Duodenal mucosa (tissue), 2 donors: Measurements from ENCODE around the gene OAS3.
"Not testable (repeated sequence)": the region's sequence is repeated elsewhere in the genome, so short reads cannot be mapped to it uniquely, and the experiment has no call there.

ENCODE experiments used
- H3K27ac ChIP-seq: one replicate; pipeline ENCODE4 v1.7.0; 2013; ENCODE audit warnings: low read depth, low read length
- H3K27me3 ChIP-seq, 2 donors: one replicate each; pipeline ENCODE4 v1.7.0; 2013; ENCODE audit warnings: low read length in 2 of 2, control low read depth in 1 of 2; ENCODE audit not compliant: insufficient read depth in 2 of 2, control insufficient read depth in 1 of 2
- H3K36me3 ChIP-seq, 2 donors: one replicate each; pipeline ENCODE4 v1.7.0; 2013; ENCODE audit warnings: low read length in 2 of 2, control low read depth in 1 of 2; ENCODE audit not compliant: insufficient read depth in 2 of 2, control insufficient read depth in 1 of 2
- H3K4me1 ChIP-seq, 2 donors: one replicate each; pipeline ENCODE4 v1.7.0; 2013; ENCODE audit warnings: low read length in 2 of 2, control low read depth in 1 of 2; ENCODE audit not compliant: insufficient read depth in 2 of 2, control insufficient read depth in 1 of 2
- H3K4me3 ChIP-seq, 2 donors: one replicate each; pipeline ENCODE4 v1.7.0; 2013; ENCODE audit warnings: low read length in 2 of 2, low read depth in 1 of 2
- H3K9ac ChIP-seq, 2 donors: one replicate each; pipeline ENCODE4 v1.7.0; 2013; ENCODE audit warnings: low read length in 2 of 2, low read depth in 1 of 2
- H3K9me3 ChIP-seq, 2 donors: one replicate each; pipeline ENCODE4 v1.7.0; 2013; ENCODE audit warnings: low read length in 2 of 2, control low read depth in 1 of 2; ENCODE audit not compliant: control insufficient read depth in 1 of 2

OAS3 gene

DNA sequence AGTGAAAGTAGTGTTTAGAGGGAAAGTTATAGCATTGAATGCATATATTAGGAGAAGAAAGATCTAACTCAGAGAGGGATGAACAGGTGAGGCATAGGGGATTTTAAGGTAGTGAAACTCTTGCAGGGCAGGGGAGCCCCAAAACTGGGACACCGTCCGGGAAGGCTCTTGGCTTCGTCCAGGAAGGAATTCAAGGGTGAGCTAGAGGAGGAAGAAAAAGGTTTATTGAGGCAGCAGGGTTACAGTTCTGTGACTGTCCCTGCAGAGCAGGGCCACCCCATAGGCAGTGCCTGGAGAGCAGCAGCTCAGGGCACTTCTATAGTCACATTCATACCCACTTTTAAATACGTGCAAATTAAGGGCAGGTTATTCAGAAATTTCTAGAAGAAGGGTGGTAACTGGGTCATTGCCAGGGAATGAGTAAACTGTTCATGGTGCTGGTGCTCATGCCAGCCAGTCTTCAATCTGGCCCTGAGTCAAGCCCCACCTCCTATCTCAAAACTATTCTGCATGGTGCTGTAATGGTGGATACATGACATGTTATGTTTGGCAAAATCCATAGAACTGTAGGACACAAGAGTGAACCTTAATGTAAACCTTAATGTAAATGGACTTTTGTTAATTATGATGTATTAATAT lies 32.7 kb upstream of the OAS3 start:
- Histone ChIP-seq H3K36me3 (peaks cover 0 to 6% of the 10 kb centered on the region in 2 donors), H3K9me3 (peaks cover 0 to 1% of the 10 kb centered on the region in 2 donors), H3K27ac (no peak overlapping the region), H3K27me3 (no peaks in the 10 kb centered on the region), H3K4me1 (peaks cover 51 to 65% of the 10 kb centered on the region in 2 donors), H3K4me3 (no peak overlapping the region), H3K9ac (no peak overlapping the region)

- peaks cover 51 to 58% of the 10 kb centered on the region in 2 donors for H3K4me1 ChIP-seq
- peaks cover 0 to 17% of the 10 kb centered on the region in 2 donors for H3K36me3 ChIP-seq
- H3K27ac ChIP-seq: peak within 1 kb of the TSS; percentile 53
- H3K9me3 ChIP-seq: peaks cover 0 to 1% of the 10 kb centered on the region in 2 donors
- peak within 1 kb of the TSS; percentile 54 to 84 for H3K9ac ChIP-seq
- H3K27me3 ChIP-seq: no peaks in the 10 kb centered on the region
- peak within 1 kb of the TSS; percentile 82 to 98 for H3K4me3 ChIP-seq
Measured at GRCh38 chr12:112906712-112907414, 31.4 kb upstream of the OAS3 start, which contains the start of gene OAS1. Gene OAS1 (plus strand): TSS chr12:112906962. CDS start chr12:112907040, 78 bp downstream.

- Histone ChIP-seq H3K4me1 (peaks cover 51 to 54% of the 10 kb centered on the region in 2 donors), H3K4me3 (peak overlapping the region; percentile 82 to 98), H3K9me3 (peaks cover 1 to 2% of the 10 kb centered on the region in 2 donors), H3K36me3 (peaks cover 3 to 20% of the 10 kb centered on the region in 2 donors), H3K27me3 (no peaks in the 10 kb centered on the region), H3K9ac (peak overlapping the region; percentile 54 to 84), H3K27ac (peak overlapping the region; percentile 53)
Measured at GRCh38 chr12:112907415-112908157, 30.7 kb upstream of the OAS3 start.

GRCh38 chr12:112908548-112908947 lies 29.7 kb upstream of the OAS3 start:
- peaks cover 1 to 12% of the 10 kb centered on the region in 2 donors for H3K9me3 ChIP-seq
- peak overlapping the region in 1 of 2 donors; percentile 41 for H3K9ac ChIP-seq
- peak overlapping the region; percentile 82 to 98 for H3K4me3 ChIP-seq
- H3K36me3 ChIP-seq: peaks cover 9 to 20% of the 10 kb centered on the region in 2 donors
- H3K4me1 ChIP-seq: peaks cover 48 to 51% of the 10 kb centered on the region in 2 donors
- no peaks in the 10 kb centered on the region for H3K27me3 ChIP-seq
- H3K27ac ChIP-seq: no peak overlapping the region

DNA sequence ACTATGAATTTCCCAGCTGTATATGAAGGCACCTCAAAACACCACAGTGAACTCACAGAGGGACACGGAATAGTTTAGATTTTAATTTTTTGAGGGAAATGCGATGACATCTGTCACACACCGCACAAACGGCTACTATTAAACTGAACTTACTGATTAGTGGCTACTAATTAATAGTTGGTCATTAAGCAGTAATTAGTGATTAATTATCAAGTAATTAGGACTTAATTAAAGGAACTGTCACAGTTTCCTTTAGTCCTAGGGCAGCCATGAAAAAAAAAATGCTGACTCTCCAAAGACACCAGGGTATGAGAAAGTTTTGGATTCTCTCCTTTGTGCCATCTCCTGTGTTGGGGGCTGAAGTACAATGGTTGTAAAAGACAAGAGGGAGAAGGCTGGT lies 28.6 kb upstream of the OAS3 start:
- peaks cover 9 to 20% of the 10 kb centered on the region in 2 donors for H3K36me3 ChIP-seq
- peak overlapping the region in 1 of 2 donors; percentile 40 for H3K4me3 ChIP-seq
- H3K4me1 ChIP-seq: peaks cover 37 to 45% of the 10 kb centered on the region in 2 donors
- H3K27ac ChIP-seq: no peak overlapping the region
- peaks cover 1 to 12% of the 10 kb centered on the region in 2 donors for H3K9me3 ChIP-seq
- no peaks in the 10 kb centered on the region for H3K27me3 ChIP-seq
- H3K9ac ChIP-seq: no peak overlapping the region

DNA sequence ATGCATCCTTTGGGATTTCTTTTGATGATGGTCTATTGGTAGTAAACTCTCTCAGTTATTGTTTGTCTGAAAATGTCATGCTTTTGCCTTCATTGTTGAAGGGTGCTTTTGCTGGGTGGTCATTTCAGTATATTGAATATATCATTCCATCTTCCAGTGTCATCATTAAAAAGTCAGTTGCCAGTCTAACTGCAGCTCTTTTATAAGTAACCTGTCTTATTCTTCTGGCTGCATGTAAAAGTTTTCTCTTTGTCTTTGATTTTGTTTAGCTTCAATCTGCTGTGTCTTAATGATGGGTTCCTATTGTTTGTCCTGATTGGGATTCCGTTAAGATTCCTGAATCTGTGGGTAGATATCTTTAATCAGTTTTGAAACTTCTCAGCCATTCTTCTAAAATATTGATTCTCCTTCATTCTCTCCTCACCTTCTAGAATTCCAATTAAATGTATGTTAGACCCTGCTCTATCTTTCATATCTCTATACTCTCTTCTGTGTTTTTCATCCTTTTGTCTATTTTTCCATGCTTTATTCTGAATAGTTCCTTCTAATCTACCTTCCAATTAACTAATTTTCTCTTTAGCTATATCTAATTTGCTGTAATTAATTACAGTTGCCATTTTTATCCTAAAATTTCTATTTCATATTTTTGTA lies 25.1 kb upstream of the OAS3 start:
- Histone ChIP-seq H3K9ac (no peak overlapping the region), H3K4me3 (no peak overlapping the region), H3K36me3 (peaks cover 21 to 39% of the 10 kb centered on the region in 2 donors), H3K4me1 (peaks cover 23 to 30% of the 10 kb centered on the region in 2 donors), H3K27me3 (no peaks in the 10 kb centered on the region), H3K9me3 (peaks cover 0 to 12% of the 10 kb centered on the region in 2 donors), H3K27ac (no peak overlapping the region)

DNA sequence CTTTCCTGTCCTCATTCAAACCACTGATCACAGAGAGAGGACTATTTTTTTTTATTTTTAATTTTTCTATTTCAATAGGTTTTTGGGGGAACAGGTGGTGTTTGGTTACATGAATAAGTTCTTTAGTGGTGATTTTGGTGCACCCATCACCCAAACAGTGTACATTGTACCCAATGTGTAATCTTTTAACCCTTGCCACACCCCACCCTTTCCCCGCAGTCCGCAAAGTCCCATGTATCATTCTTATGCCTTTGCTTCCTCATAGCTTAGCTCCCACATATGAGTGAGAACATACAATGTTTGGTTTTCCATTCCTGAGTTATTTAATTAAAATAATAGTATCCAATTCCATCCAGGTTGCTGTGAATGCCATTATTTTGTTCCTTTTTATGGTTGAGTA lies 24.4 kb upstream of the OAS3 start:
- Histone ChIP-seq H3K4me1 (peaks cover 19 to 28% of the 10 kb centered on the region in 2 donors), H3K9me3 (peaks cover 0 to 12% of the 10 kb centered on the region in 2 donors), H3K36me3 (peaks cover 27 to 44% of the 10 kb centered on the region in 2 donors)
- not testable (repeated sequence) for H3K27me3 ChIP-seq, H3K27ac ChIP-seq, H3K9ac ChIP-seq, H3K4me3 ChIP-seq

- Histone ChIP-seq H3K9ac (no peak overlapping the region), H3K27me3 (no peaks in the 10 kb centered on the region), H3K9me3 (peaks cover 0 to 12% of the 10 kb centered on the region in 2 donors), H3K36me3 (peaks cover 27 to 51% of the 10 kb centered on the region in 2 donors), H3K27ac (no peak overlapping the region), H3K4me3 (no peak overlapping the region), H3K4me1 (peaks cover 16 to 25% of the 10 kb centered on the region in 2 donors)
Measured at GRCh38 chr12:112916270-112916669, 22.0 kb upstream of the OAS3 start.

DNA sequence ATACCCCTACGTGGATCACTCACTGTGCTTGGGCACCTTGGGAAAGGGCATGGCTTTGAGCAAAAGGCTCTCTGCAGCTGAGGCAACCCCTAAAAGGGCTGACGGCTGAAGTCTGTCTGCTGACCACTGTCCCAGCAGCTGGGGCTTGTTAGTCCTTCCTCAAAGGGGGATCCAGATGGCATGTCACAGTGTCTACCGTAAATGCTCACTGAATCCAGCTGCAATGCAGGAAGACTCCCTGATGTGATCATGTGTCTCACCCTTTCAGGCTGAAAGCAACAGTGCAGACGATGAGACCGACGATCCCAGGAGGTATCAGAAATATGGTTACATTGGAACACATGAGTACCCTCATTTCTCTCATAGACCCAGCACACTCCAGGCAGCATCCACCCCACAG lies 19.2 kb upstream of the OAS3 start:
- H3K9ac ChIP-seq: no peak overlapping the region
- peaks cover 17 to 42% of the 10 kb centered on the region in 2 donors for H3K36me3 ChIP-seq
- no peak overlapping the region for H3K4me3 ChIP-seq
- H3K27ac ChIP-seq: no peak overlapping the region
- H3K27me3 ChIP-seq: no peaks in the 10 kb centered on the region
- H3K9me3 ChIP-seq: no peaks in the 10 kb centered on the region
- H3K4me1 ChIP-seq: peaks cover 16 to 29% of the 10 kb centered on the region in 2 donors
